NCI-H510A treated with DMSO at 0.1 percent for 48 hours (cell line): ENCODE results near the gene GSN.

ENCODE experiments used
- DNase-seq: peaks from one replicate; lab custom pipeline; 2025; lab: John Stamatoyannopoulos, UW

Gene GSN

GRCh38 chr9:121303456-121304451 lies 35.8 kb downstream of the GSN start:
- DNase-seq, result no peak

DNA sequence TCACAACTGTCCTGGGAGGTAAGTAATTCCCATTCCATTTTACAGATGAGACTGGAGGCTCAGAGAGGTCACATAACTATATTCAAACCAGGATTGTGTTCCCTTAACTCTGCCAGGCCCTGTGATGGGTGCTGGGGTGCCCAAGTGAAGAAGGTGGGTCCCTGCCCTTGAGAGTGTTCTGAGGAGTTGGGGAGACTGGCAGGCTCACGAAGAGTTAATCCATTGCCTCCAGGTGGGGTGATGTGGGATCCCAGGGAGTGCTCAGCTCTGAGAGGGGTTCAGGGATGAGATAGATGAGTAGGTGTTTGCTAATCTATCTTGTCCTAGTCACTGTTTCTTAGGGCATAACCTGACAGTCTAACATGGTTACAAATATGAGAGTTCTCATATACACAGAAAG lies 36.7 kb downstream of the GSN start:
- DNase-seq, result no peak

DNA sequence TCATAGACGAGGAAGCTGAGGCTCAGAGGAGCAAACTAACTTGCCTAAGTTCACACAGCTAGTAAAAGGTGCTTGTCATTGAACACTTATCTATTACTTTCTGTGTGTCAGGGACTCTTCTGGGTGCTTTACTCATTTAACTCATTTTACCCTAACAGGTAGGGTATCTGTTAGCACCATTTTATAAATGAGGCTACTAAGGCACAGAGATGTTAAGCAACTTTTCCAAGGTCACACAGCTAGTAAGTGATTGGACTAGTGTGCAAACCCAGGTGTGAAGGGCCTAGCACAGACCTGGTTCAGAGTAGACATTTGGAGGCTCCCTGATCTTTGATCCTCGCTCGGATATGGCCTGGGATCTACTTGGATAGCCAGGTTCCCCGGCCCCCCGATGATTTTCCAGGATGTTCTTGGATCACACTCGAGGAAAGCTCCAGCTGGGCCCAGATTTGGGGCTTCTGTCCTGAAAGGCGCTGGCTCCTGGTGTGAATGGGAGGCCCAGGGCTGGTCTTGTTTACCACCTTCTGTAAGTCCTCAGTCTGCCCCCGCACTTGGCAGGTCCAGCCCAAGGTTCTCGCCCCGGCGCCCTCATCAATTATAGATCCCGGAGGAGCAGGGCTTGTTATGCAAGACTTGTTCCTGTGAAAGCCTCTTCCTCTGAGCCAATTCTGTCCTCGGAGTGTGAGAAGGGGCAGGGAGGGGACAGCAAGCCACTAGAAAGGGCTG lies 37.5 kb downstream of the GSN start:
- DNase-seq, result no peak

DNA sequence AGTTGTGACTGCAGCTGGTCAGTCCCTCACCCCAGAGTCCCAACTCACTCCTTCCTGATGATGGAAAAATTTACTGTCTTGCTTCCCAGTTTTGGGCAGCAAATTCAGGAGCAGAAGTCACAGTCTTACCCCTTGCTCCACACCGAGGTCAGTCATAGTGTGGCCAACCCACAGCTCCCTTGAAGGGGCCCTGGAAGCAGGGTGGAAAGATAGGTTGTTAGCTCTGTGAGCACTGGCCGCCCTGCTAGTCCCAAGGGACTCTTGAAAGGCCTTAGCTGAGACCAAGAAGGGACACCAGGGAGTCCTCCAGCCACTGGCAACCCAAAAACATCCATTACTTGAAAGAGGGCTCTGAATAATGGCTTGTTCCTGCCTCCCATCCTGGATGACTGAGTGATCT lies 40.0 kb downstream of the GSN start:
- no peak for DNase-seq

DNA sequence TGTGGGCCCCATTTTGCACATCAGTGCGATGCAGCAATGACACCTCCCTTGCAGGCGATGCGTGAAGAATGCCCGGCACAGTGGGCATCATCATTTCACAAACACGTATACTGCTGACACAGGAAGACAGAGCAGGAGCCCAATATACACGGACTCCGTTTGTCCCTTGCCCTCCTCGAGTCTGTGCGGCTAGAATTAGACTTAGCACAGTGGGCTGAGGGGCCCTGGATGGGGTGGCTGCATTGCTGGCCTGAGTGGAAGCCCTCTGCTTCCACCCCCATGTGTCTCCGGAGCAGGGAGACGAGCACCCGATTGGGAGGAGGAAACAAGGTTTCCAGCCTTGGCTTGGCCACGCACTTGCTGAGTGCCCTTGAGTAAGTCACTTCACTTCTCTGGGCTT lies 40.8 kb downstream of the GSN start:
- DNase-seq, result no peak

DNA sequence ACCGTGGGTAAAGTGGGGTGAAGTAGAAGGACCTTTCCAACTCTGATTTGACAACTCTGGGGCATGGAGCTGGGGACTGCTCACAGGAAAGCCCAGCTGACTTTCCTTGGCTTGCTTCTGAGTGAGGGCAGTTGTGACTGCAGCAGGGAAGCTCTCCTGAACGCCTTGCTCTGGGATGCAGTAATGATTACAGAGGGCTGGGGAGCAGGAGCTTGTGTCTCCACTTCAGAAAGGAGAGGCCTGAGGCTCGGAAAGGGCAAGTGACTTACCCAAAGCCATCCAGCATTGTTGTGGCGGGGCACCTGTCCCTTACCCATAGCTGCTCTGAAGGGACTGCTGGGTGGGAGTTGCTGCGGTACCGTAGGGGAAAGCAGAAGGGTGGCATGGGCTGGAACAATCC lies 41.2 kb downstream of the GSN start:
- DNase-seq, result no peak

- DNase-seq, result no peak
Observed at GRCh38 chr9:121309833-121310425, 42.0 kb downstream of the GSN start.

DNA sequence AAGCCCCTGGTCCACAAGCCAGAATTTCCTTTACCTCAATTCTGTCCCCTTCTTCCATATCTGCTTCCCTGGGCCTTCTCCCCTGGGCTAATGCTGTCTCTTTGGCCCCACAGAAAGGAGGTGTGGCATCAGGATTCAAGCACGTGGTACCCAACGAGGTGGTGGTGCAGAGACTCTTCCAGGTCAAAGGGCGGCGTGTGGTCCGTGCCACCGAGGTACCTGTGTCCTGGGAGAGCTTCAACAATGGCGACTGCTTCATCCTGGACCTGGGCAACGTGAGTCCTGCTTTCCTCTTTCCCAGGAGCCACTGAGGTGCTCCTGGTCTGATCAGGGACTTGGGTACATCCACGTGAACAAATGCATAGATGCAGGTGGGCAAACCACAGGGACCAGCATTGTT lies 42.6 kb downstream of the GSN start:
- DNase-seq, result no peak

DNA sequence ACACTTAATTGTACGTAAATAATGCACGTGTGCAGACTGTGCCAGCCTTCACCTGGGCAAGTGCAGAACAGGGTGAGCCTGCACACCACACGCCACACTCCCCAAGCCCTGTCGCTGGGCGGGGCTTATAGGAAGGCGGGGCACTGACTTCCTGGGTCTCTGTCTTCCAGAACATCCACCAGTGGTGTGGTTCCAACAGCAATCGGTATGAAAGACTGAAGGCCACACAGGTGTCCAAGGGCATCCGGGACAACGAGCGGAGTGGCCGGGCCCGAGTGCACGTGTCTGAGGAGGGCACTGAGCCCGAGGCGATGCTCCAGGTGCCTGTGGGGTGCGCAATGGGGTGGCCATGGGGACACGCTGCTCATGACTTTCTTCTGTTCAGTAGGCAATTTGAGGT lies 44.2 kb downstream of the GSN start:
- no peak for DNase-seq

DNA sequence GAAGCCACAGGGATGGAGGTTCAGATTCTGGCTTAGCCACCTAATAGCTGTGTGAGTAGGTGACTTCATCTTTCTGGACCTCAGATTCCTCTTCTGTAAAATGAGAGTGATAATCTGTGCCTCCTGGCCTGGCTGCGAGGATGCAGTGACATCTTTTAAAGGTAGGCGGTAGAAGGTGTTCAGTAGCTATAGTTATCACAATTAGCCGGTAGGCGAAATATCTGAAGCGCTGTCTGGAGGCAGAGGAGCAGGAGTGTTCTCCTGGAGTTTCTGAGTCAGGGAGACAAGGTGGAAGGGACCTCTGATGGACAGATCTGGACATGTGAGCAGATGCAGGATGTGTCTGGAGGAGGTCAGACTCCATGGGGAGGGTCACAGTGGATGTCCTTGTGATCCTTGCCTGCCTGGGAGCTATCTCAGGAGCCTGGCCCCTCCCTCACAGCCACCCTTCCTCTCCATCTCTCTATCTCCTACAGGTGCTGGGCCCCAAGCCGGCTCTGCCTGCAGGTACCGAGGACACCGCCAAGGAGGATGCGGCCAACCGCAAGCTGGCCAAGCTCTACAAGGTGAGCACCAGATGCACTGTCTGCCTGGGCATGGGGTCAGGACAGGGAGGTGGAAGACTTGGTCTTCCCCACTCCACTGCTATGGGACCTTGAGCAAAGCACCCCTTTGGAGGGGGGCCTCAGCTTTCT lies 45.6 kb downstream of the GSN start:
- DNase-seq, result no peak

DNA sequence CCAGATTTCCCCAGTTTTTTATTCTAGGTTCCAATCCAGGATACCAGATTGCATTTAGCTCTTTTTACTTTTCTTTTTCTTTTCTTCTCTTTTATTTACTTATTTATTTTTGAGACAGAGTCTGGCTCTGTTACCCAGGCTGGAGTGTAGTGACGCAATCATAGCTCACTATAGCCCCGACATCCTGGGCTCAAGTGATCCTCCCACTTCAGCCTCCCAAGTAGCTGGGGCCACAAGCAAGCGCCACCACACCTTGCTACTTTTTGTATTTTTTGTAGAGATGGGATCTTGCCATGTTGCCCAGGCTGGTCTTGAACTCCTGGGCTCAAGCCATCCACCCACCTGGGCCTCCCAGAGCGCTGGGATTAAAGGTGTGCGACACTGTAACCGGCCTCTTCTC lies 48.4 kb downstream of the GSN start:
- no peak for DNase-seq

DNA sequence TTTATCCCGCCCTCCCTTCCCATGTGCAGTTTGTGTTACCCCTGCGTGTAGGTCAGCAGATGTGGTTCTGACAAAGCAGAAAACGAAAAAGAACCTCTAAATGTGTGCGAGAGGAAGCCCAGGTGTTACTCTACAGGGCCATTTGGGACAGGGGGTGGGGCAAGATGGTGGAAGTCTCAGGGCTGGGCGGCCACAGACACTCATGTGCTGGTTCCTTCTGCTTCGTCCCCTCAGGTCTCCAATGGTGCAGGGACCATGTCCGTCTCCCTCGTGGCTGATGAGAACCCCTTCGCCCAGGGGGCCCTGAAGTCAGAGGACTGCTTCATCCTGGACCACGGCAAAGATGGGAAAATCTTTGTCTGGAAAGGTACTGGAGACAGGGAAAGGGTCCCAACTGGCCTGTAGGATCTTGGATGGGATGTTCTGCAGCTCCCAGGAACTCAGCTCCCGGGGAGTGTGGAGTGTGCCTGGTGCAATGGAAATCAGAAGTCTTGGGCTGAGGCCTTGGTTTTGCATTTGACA lies 49.0 kb downstream of the GSN start:
- DNase-seq, result no peak

GRCh38 chr9:121317737-121318630 lies 50.0 kb downstream of the GSN start:
- no peak for DNase-seq

DNA sequence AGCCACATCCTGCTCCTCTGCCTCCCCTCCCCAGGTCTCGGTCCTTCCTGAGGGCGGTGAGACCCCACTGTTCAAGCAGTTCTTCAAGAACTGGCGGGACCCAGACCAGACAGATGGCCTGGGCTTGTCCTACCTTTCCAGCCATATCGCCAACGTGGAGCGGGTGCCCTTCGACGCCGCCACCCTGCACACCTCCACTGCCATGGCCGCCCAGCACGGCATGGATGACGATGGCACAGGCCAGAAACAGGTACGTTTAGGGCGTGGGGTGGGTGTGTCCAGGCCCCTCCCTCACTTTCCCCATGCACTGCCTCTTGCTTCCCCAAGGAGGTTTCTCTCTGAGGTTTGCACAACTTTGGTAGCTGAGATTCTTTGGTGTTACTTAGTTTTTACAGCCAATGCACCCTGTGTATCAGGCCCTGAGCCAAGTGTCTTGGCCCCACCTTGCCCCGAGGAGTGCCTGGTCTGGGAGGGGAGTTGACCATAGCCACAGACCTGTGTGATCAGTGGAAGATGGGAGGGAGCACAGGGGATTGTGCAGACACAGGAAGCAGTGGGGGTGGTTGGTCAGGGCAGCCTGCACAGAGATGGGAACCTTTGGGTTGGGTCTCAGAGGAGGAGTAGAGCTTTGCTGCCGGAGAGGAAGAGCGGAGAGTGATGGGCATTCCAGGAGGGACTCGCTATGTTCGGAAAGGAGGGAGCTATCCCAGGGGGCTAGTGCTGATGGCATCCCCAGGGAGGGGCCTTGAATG lies 50.8 kb downstream of the GSN start:
- no peak for DNase-seq

DNA sequence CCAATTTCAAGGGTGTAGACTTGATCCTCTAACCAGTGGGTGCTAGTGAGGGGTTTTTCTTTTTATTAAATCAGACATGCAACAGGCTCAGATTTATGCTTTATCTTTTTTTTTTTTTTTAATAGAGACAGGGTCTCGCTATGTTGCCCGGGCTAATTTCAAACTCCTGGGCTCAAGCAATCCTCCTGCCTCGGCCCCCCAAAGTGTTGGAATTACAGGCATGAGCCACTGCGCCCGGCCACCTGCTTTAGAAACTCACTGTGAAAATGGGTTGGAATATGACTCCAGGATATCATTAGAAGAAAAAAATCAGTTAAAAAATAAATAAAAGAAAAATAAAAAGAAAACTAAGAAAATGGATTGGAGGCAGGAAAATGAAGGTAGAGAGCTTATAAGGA lies 51.4 kb downstream of the GSN start:
- DNase-seq, result no peak

- no peak for DNase-seq
Observed at GRCh38 chr9:121321016-121321503, 53.1 kb downstream of the GSN start.

GRCh38 chr9:121322037-121322736 lies 54.2 kb downstream of the GSN start:
- DNase-seq, result no peak

DNA sequence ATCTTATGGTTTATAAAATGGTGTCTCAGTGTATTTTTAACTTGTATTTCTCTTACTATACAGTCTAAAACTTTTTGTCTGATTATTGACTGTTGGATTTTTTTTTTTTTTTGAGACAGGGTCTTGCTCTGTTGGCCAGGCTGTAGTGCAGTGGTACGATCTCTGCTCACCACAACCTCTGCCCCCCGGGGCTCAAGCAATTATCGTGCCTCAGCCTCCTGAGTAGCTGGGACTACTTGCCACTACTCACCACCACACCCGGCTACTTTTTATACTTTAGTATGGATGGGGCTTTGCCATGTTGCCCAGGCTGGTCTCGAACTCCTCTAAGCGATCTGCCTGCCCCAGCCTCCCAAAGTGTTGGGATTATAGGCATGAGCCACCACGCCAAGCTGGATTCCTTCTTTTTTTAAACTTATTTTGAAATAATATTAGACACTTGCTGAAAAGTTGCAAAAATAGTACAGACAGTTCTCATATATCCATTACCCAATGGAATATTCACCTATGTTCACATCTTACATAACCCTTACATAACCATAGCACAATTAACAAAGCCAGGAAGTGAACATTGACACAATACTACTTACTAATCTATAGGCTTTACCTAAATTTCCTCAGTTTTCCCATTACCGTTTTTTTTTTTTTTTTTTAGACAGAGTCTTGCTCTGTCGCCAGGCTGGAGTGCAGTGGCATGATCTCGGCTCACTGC lies 54.9 kb downstream of the GSN start:
- no peak for DNase-seq
